ENCODE data around the gene CELSR2. TPM values are rescaled to one million over a fixed set of nuclear protein-coding genes. Genes with fewer than 3 reads are reported as not detected.

CELSR2 gene
- total RNA-seq, 1 experiment from 2014 or later, result 30.2 TPM

DNA sequence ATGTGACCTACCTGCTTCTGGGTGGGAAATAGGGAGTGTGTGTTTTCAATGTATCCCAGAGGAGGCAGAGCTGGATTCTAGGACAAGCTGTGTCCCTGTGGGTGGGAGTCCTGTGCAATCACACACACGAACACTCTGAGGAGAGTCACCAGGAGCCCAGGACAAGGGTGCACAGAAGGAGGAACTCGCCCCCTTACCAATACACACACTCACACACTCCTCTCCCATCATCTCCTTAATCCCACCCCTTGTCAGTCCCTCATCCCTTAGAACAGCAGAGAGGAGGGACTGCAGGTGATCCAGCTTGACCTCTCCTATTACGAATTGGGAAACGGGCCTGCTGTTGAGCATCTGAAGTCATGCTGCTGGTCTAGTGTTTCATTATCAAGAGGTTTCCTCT is 65.9 kb downstream of the CELSR2 start:
- TF ChIP-seq CTCF (conservative IDR thresholded peaks at IDR 0.05; ENCODE audit: low read depth, low read length), result no peak
- TF ChIP-seq EZH2 (IDR thresholded peaks at IDR 0.05; ENCODE audit: borderline replicate concordance, low read depth, low read length, poor library complexity, severe bottlenecking), result no peak
- ChIA-PET POLR2A (ENCODE audit: low non-redundant PET) (interaction anchor here (0.6 kb wide), 1 partner anchor 164 kb away, joined by 3 read pairs; no protein-coding TSS in a partner anchor), CTCF (no interaction called here)
- H3K4me1 ChIP-seq (ENCODE audit: insufficient read depth, low read length, poor library complexity, severe bottlenecking), result no peaks in the 10 kb centered on the region
- H3K27ac ChIP-seq (ENCODE audit: low read depth, low read length, poor library complexity, severe bottlenecking), result no peak overlapping the region
- H3K27me3 ChIP-seq (replicated peaks; ENCODE audit: insufficient read depth, low read depth, low read length, poor library complexity), result no peaks in the 10 kb centered on the region
- no peaks in the 10 kb centered on the region for H3K9me3 ChIP-seq (ENCODE audit: low read depth, low read length, poor library complexity, severe bottlenecking)
- H3K36me3 ChIP-seq (ENCODE audit: insufficient read depth, low read length, poor library complexity, severe bottlenecking), result no peaks in the 10 kb centered on the region
- H3K4me3 ChIP-seq (ENCODE audit: low read depth, low read length, poor library complexity, severe bottlenecking), result no peak overlapping the region
- DNase-seq (ENCODE audit: low spot score), result no peak
- intact Hi-C loops (cut with micrococcal nuclease; ENCODE audit: unreplicated experiment), result no loop called here
- no TSS peak for BruUV-seq (replicated peaks)

DNA sequence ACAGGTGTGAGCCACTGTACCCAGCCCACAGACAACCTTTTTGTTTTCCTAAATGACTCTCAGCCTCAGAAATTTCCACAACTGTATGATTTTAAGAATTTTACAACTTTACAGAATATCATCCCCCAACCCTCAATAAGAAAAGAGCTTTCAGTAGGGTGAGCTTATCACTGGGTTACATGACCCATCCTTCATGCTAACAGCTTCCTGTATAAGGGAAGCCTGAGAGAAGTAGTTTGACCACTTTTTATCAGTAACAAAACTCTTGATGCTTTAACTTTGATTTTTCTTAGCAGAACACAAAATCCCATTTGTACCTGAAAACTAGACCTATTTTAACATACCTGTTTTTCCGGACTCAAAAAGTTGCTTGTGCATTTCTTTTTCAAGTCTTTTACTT is 67.2 kb downstream of the CELSR2 start:
- CTCF ChIA-PET, result no interaction called here
- intact Hi-C loops (cut with micrococcal nuclease; ENCODE audit: unreplicated experiment), result no loop called here
- Histone ChIP-seq H3K9me3 (ENCODE audit: low read depth, low read length, poor library complexity, severe bottlenecking) (no peaks in the 10 kb centered on the region), H3K27me3 (replicated peaks; ENCODE audit: insufficient read depth, low read depth, low read length, poor library complexity) (no peaks in the 10 kb centered on the region), H3K36me3 (ENCODE audit: insufficient read depth, low read length, poor library complexity, severe bottlenecking) (no peaks in the 10 kb centered on the region), H3K4me1 (ENCODE audit: insufficient read depth, low read length, poor library complexity, severe bottlenecking) (no peaks in the 10 kb centered on the region), H3K4me3 (ENCODE audit: low read depth, low read length, poor library complexity, severe bottlenecking) (no peak overlapping the region), H3K27ac (ENCODE audit: low read depth, low read length, poor library complexity, severe bottlenecking) (no peak overlapping the region)
- DNase-seq (ENCODE audit: low spot score), result no peak
- TF ChIP-seq CTCF (conservative IDR thresholded peaks at IDR 0.05; ENCODE audit: low read depth, low read length) (no peak), EZH2 (IDR thresholded peaks at IDR 0.05; ENCODE audit: borderline replicate concordance, low read depth, low read length, poor library complexity, severe bottlenecking) (no peak)
- BruUV-seq (replicated peaks), result no TSS peak
- POLR2A ChIA-PET (ENCODE audit: low non-redundant PET), result no interaction called here

DNA sequence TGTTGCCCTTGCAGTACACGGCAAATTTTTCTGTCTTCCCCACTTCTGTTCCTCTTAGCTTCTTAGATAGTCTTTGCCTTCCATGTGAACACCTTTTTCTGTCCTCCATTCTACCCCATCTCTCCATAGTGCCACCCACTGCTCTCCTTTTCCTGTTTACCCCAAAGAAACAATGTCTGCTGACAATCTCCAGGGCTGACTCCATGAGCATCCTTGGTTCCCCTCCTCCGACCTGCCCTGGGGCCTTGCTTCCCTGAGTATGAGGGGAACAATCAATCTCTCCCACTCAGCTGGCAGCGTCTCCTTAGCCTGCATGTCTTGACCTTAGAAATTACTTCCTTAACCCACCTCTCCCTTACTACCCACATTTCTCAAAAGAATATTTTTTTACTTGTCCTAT is 69.8 kb downstream of the CELSR2 start:
- peaks cover 4% of the 10 kb centered on the region for H3K36me3 ChIP-seq (ENCODE audit: insufficient read depth, low read length, poor library complexity, severe bottlenecking)
- DNase-seq (ENCODE audit: low spot score), result no peak
- H3K4me3 ChIP-seq (ENCODE audit: low read depth, low read length, poor library complexity, severe bottlenecking), result no peak overlapping the region
- ChIA-PET CTCF (no interaction called here), POLR2A (ENCODE audit: low non-redundant PET) (no interaction called here)
- BruUV-seq (replicated peaks), result no TSS peak
- H3K9me3 ChIP-seq (ENCODE audit: low read depth, low read length, poor library complexity, severe bottlenecking), result no peaks in the 10 kb centered on the region
- H3K27me3 ChIP-seq (replicated peaks; ENCODE audit: insufficient read depth, low read depth, low read length, poor library complexity), result no peaks in the 10 kb centered on the region
- no peak overlapping the region for H3K27ac ChIP-seq (ENCODE audit: low read depth, low read length, poor library complexity, severe bottlenecking)
- TF ChIP-seq EZH2 (IDR thresholded peaks at IDR 0.05; ENCODE audit: borderline replicate concordance, low read depth, low read length, poor library complexity, severe bottlenecking), result no peak
- TF ChIP-seq CTCF (conservative IDR thresholded peaks at IDR 0.05; ENCODE audit: low read depth, low read length), result no peak
- H3K4me1 ChIP-seq (ENCODE audit: insufficient read depth, low read length, poor library complexity, severe bottlenecking), result no peaks in the 10 kb centered on the region
- intact Hi-C loops (cut with micrococcal nuclease; ENCODE audit: unreplicated experiment), result no loop called here
